Activated CD4-positive, alpha-beta memory T cell treated with anti-CD3 and anti-CD28 coated beads for 36 hours (primary cell): ENCODE data around the gene FYCO1. TPM values are rescaled to one million over a fixed set of nuclear protein-coding genes. Genes with fewer than 3 reads are reported as not detected.

Experiments
- CTCF ChIA-PET: fragments of 350-600 bp; sonication (Branson Sonifier 250); formaldehyde crosslinking; loops from one replicate; lab custom pipeline; 2021; ENCODE audit warnings: antibody characterized with exemption, inconsistent platforms; lab: Charles Lee
- POLR2A ChIA-PET: fragments of 350-600 bp; sonication (Branson Sonifier 250); formaldehyde crosslinking; loops from one replicate; lab custom pipeline; 2021; ENCODE audit warnings: antibody characterized with exemption; lab: Charles Lee
- DNase-seq: peaks from one replicate; pipeline ENCODE4 v3.0.0-alpha.2; 2020
- H3K27ac Mint-ChIP-seq: one replicate; pipeline ENCODE4 v1.8.0; 2021; ENCODE audit warnings: mixed read lengths
- H3K27me3 Mint-ChIP-seq: one replicate; pipeline ENCODE4 v1.8.0; 2021; ENCODE audit warnings: mixed read lengths
- H3K36me3 Mint-ChIP-seq: one replicate; pipeline ENCODE4 v1.8.0; 2021; ENCODE audit warnings: mixed read lengths
- H3K4me1 Mint-ChIP-seq: one replicate; pipeline ENCODE4 v1.8.0; 2021; ENCODE audit warnings: low read depth, mixed read lengths
- H3K4me3 Mint-ChIP-seq: one replicate; pipeline ENCODE4 v1.8.0; 2021; ENCODE audit warnings: mild to moderate bottlenecking, mixed read lengths
- H3K9me3 Mint-ChIP-seq: one replicate; pipeline ENCODE4 v1.8.0; 2021; ENCODE audit warnings: mixed read lengths
- intact Hi-C: fragments of 100-400 bp; cut with micrococcal nuclease; formaldehyde crosslinking; loops from one replicate; pipeline ENCODE4 v1.15.1; 2023
- total RNA-seq, 2 experiments: library from RNA; stranded (reverse); gene quantifications; one replicate each; pipeline ENCODE4 v1.2.3, GENCODE V29; 2021

Gene FYCO1
- total RNA-seq, 2 experiments from 2014 or later: 13.7 to 14.0 TPM

- Mint-ChIP-seq H3K9me3 (peaks cover 3% of the 10 kb centered on the region), H3K4me1 (peaks cover 19% of the 10 kb centered on the region), H3K4me3 (no peak overlapping the region), H3K27me3 (peaks cover 26% of the 10 kb centered on the region), H3K36me3 (no peaks in the 10 kb centered on the region), H3K27ac (no peak overlapping the region)
- POLR2A ChIA-PET: interaction anchor here (0.7 kb wide), 1 partner anchor 1432 kb away, joined by 3 read pairs; no protein-coding TSS in a partner anchor
- intact Hi-C loops: no loop called here
- DNase-seq: no peak
- CTCF ChIA-PET: no interaction called here
Measured at GRCh38 chr3:45889337-45889736, 106.3 kb downstream of the FYCO1 start.

DNA sequence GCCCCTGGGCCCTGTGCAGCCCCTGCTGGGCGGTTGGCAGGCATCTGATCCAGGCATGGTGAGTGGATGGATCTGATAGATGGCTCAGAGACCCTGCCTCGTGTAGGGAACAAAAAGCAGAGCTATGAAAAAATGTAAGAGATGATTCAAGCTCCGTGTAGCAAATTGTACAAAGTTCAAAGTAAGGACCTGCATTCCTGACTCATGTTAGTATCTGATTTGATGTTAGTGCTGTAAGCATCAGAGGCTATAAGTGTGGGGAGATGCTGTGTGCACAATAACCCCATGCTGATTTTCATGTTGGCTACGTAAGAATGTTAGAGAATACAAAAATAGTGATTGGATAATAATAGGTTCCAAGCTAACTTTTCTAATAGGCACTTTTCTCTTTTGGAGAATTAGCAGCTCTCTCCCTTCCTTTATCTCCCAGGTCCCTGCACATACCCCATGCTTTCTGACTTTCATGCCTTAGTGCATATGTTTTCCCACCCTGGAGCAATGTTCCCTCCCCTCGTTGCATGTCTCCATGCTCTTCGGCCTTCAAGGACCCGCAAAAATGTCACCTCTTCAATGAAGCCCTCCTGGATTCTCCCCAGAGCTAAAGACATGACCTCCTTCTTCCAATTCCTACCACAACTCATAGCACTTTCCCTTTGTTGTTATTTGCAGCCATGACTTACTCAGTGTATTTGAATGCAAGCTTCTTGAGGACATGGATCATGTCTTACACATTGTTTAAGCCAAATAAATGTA lies 107.7 kb downstream of the FYCO1 start:
- ChIA-PET CTCF (interaction anchor here (1.2 kb wide), 1 partner anchor 51 kb away, joined by 3 read pairs; no protein-coding TSS in a partner anchor), POLR2A (no interaction called here)
- Mint-ChIP-seq H3K4me3 (no peak overlapping the region), H3K36me3 (no peaks in the 10 kb centered on the region), H3K27ac (no peak overlapping the region), H3K27me3 (peaks cover 31% of the 10 kb centered on the region), H3K4me1 (peaks cover 16% of the 10 kb centered on the region), H3K9me3 (peaks cover 3% of the 10 kb centered on the region)
- no peak for DNase-seq
- intact Hi-C loops: no loop called here

DNA sequence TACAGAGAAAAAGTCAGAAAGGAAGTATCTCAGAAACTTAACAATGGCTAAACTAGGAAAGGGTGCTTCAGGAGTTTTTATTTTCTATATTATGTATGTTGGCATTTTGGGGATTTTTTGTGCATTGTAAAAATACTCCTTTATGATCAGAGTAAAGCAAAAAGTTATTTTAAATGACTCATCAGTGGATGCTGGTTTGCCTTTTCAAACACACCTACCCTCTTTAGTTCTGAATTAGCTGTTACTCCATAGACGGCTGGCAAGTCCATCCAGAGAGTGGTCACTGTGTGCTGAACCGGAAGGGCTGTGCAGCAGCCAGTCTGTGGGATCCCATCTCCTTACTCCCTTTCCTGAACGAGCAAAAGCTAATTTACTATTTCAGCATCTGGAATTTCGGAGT lies 108.3 kb downstream of the FYCO1 start:
- POLR2A ChIA-PET: no interaction called here

GRCh38 chr3:45885979-45886705 lies 109.5 kb downstream of the FYCO1 start, which contains the start of gene CCR9:
CCR9 (plus strand) TSS chr3:45886543; CDS start chr3:45894934, 8,391 bp downstream.
- H3K27ac Mint-ChIP-seq: no peak within 1 kb of the TSS
- DNase-seq: no peak
- CTCF ChIA-PET: interaction anchor here (1.1 kb wide), 1 partner anchor 192 kb away, joined by 3 read pairs; no protein-coding TSS in a partner anchor
- no peak within 1 kb of the TSS for H3K4me3 Mint-ChIP-seq
- H3K36me3 Mint-ChIP-seq: no peaks in the 10 kb centered on the region
- peaks cover 32% of the 10 kb centered on the region for H3K27me3 Mint-ChIP-seq
- POLR2A ChIA-PET: no interaction called here
- H3K9me3 Mint-ChIP-seq: no peaks in the 10 kb centered on the region
- peaks cover 22% of the 10 kb centered on the region for H3K4me1 Mint-ChIP-seq
- intact Hi-C loops: no loop called here

More for the DNA sequence above, 108.3 kb downstream of the FYCO1 start:
- DNase-seq: no peak
- CTCF ChIA-PET: interaction anchor here (1.2 kb wide), 1 partner anchor 52 kb away, joined by 3 read pairs; no protein-coding TSS in a partner anchor
- Mint-ChIP-seq H3K27me3 (peaks cover 32% of the 10 kb centered on the region), H3K4me1 (peaks cover 16% of the 10 kb centered on the region), H3K9me3 (peaks cover 2% of the 10 kb centered on the region), H3K4me3 (no peak overlapping the region), H3K36me3 (no peaks in the 10 kb centered on the region), H3K27ac (no peak overlapping the region)
- intact Hi-C loops: no loop called here

DNA sequence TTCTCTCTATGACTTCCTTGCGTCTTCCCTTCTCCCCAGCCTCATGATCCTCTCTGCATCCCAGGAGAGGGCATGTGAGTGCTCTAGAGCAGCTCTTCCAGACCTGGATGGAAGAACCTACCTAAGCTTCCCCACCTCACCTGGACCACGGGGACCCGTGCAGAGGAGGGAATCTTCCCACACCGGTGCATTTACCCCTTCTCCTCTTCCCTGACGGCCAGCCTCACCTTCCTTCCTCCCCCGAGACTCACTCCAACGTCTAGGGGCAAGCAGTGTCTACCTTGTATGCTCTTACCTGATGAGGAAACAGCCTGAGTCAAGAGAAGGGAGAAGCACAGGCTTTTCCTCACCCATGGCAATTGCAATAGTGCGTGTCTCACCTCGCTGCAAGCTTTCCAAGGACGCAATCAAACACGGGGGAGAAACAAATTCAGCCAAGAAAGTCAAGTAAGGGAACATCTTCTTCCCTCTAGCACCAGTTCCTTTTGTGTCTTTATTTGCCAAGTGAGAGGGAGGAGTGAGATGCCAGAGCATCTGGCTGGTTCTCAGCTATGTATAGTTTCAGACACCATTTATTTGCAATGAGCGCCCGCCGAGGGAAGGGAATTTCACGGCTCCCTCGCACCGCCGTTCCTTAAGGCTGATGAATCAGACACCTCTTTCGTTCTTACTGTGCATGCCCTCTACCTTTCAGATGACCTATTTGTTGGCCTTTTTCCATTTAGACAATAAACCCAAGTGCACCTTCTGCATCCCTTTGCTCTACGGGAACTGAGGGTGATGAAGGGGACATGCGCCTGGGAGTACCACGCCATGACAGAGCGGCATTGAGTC lies 111.0 kb downstream of the FYCO1 start:
- H3K27ac Mint-ChIP-seq: no peak overlapping the region
- CTCF ChIA-PET: interaction anchor here (1.4 kb wide), 1 partner anchor 54 kb away, joined by 3 read pairs; no protein-coding TSS in a partner anchor
- H3K36me3 Mint-ChIP-seq: no peaks in the 10 kb centered on the region
- H3K4me3 Mint-ChIP-seq: no peak overlapping the region
- no peaks in the 10 kb centered on the region for H3K9me3 Mint-ChIP-seq
- H3K27me3 Mint-ChIP-seq: peaks cover 26% of the 10 kb centered on the region
- POLR2A ChIA-PET: no interaction called here
- H3K4me1 Mint-ChIP-seq: peaks cover 33% of the 10 kb centered on the region
- intact Hi-C loops: no loop called here
- DNase-seq: peak; percentile 58

- intact Hi-C loops: loop anchor here (1.0 kb wide), 2 partner anchors 17 to 34 kb away; no protein-coding TSS in a partner anchor
- POLR2A ChIA-PET: interaction anchor here (0.7 to 1.9 kb wide), 4 partner anchors 13 to 40 kb away, joined by 3 to 16 read pairs (median 4); partner anchors contain the start of gene LZTFL1
- Mint-ChIP-seq H3K27ac (no peak overlapping the region), H3K4me3 (no peak overlapping the region), H3K9me3 (no peaks in the 10 kb centered on the region), H3K36me3 (no peaks in the 10 kb centered on the region), H3K4me1 (peaks cover 31% of the 10 kb centered on the region), H3K27me3 (peaks cover 24% of the 10 kb centered on the region)
- CTCF ChIA-PET: interaction anchor here (1.0 to 1.2 kb wide), 2 partner anchors 28 to 39 kb away, joined by 3 read pairs; partner anchors contain the start of gene LZTFL1
- DNase-seq: peak; percentile 67
Measured at GRCh38 chr3:45881078-45882022, 114.3 kb downstream of the FYCO1 start.

GRCh38 chr3:45880725-45881077 lies 114.9 kb downstream of the FYCO1 start:
- Mint-ChIP-seq H3K36me3 (no peaks in the 10 kb centered on the region), H3K4me3 (no peak overlapping the region), H3K27me3 (peaks cover 19% of the 10 kb centered on the region), H3K27ac (no peak overlapping the region), H3K4me1 (peaks cover 31% of the 10 kb centered on the region), H3K9me3 (no peaks in the 10 kb centered on the region)
- intact Hi-C loops: loop anchor here (1.0 kb wide), 2 partner anchors 16 to 35 kb away; no protein-coding TSS in a partner anchor
- CTCF ChIA-PET: no interaction called here
- no peak for DNase-seq
- POLR2A ChIA-PET: interaction anchor here (0.7 to 1.9 kb wide), 3 partner anchors 13 to 41 kb away, joined by 3 to 16 read pairs (median 4); no protein-coding TSS in a partner anchor

DNA sequence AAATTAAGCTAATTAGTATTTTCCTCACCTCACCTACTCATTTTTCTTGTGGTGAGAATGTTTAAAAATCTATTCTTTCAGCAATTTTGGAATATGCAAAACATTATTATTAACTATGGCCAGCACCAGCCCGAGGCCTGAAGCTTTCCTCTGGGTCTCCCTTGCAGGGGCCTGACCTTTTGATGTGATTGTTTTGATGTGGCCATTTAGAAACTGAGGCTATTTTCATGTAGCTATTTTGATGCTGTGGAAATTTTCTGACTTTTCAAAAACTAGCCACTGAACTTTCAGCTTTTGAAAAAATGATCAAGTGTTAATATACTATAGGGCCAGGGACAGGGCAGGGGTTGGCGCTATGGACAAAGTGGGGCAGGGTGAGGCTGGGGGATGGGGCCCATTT lies 117.5 kb downstream of the FYCO1 start:
- H3K27ac Mint-ChIP-seq: no peak overlapping the region
- H3K36me3 Mint-ChIP-seq: no peaks in the 10 kb centered on the region
- CTCF ChIA-PET: interaction anchor here (0.6 to 0.7 kb wide), 2 partner anchors 36 to 51 kb away, joined by 3 read pairs; no protein-coding TSS in a partner anchor
- no peak overlapping the region for H3K4me3 Mint-ChIP-seq
- intact Hi-C loops: no loop called here
- H3K27me3 Mint-ChIP-seq: peaks cover 12% of the 10 kb centered on the region
- no peaks in the 10 kb centered on the region for H3K9me3 Mint-ChIP-seq
- POLR2A ChIA-PET: no interaction called here
- DNase-seq: no peak
- peaks cover 25% of the 10 kb centered on the region for H3K4me1 Mint-ChIP-seq

DNA sequence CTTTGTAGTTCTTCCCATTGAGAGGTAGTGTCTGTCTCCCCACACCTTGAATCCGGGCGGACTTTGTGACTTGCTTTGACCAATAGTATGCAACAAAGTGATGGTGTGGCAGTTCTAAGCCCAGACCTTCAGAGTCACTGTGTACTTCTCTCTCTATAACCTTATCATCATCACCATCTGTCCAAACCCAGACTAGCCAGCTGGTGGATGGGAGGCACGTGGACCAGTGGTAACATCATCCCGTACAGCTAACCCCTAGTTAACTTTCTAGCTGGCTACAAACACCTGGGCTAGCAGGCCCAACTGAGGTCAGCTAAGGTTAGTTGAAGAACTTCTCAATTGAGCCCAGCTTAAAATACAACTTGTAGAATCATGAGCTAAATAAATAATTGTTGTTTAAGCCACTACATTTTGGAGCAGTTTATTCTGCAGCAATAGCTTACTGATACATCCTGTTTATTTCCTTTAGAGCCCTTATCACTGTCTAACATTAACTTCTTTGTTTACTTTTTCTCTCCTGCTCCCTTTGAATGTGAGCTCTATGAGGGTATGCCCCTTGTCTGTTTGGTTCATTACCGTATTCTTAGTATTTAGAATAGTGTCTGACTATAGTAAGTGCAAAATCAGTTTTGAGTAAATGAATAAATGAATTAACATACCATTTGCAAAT lies 120.8 kb downstream of the FYCO1 start:
- H3K9me3 Mint-ChIP-seq: no peaks in the 10 kb centered on the region
- peaks cover 17% of the 10 kb centered on the region for H3K4me1 Mint-ChIP-seq
- intact Hi-C loops: no loop called here
- no peak overlapping the region for H3K27ac Mint-ChIP-seq
- no peak for DNase-seq
- H3K4me3 Mint-ChIP-seq: no peak overlapping the region
- peaks cover 28% of the 10 kb centered on the region for H3K27me3 Mint-ChIP-seq
- ChIA-PET POLR2A (no interaction called here), CTCF (interaction anchor here (1.0 kb wide), 2 partner anchors 33 to 204 kb away, joined by 3 to 4 read pairs; partner anchors contain the start of gene LZTFL1)
- no peaks in the 10 kb centered on the region for H3K36me3 Mint-ChIP-seq

DNA sequence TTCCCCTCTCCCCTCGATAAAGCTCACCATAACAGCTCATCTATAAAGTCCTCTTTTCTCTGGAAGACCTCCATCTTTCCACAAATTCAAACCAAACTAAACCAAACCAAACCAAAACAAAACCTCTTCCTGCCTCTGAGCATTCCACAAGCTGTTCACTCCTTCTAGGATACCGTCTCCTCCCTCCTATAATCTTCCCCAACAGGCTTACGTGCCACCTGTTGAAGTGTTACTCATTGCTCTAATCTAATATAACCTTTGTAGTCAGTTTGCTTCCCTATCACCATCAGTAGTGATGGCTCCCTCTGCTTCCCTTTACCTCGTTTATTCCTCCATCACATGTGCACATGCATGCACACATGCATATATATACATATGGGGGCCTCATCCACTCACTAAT lies 122.0 kb downstream of the FYCO1 start:
- DNase-seq: no peak
- CTCF ChIA-PET: interaction anchor here (0.7 to 1.1 kb wide), 2 partner anchors 79 to 205 kb away, joined by 3 read pairs; no protein-coding TSS in a partner anchor
- Mint-ChIP-seq H3K36me3 (no peaks in the 10 kb centered on the region), H3K4me3 (no peak overlapping the region), H3K27me3 (peaks cover 35% of the 10 kb centered on the region), H3K27ac (no peak overlapping the region), H3K9me3 (no peaks in the 10 kb centered on the region), H3K4me1 (peaks cover 21% of the 10 kb centered on the region)
- intact Hi-C loops: no loop called here
- POLR2A ChIA-PET: no interaction called here
